ENCODE measurements around the gene DNAI1. TPM values are rescaled to one million over a fixed set of nuclear protein-coding genes. Genes with fewer than 3 reads are reported as not detected.

The DNAI1 gene
- total RNA-seq, 1 donor from 2014 or later: 1.8 TPM

DNA sequence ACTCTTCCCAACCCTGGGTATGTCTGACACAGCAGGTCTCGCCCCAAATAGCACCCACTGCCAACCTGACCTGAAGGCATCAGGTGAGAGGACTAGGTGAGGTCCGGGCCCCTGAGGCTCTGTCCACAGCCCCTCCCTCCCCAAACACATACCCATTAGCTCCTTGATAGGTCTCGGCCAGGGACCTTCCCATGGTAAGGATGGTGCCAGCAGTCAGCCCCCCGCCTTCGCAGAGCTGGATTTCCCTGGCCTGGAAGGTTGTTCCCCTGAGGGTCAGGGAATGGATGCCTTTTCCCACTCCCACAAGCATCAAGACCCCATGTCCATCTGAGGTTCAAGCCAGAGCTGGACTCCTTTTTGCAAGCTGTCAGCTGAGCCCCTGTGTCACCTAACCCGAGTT is 61.5 kb downstream of the DNAI1 start:
- H3K36me3 ChIP-seq (ENCODE audit: insufficient read depth, low read length): no peaks in the 10 kb centered on the region
- Mint-ChIP-seq H3K27me3 (ENCODE audit: low read depth, unreplicated experiment) (peaks cover 70% of the 10 kb centered on the region), H3K4me3 (ENCODE audit: unreplicated experiment) (no peak overlapping the region), H3K27ac (ENCODE audit: unreplicated experiment) (no peak overlapping the region), H3K9me3 (ENCODE audit: unreplicated experiment) (no peaks in the 10 kb centered on the region), H3K4me1 (ENCODE audit: low read depth, unreplicated experiment) (peaks cover 1% of the 10 kb centered on the region), H3K36me3 (ENCODE audit: low read depth, unreplicated experiment) (no peaks in the 10 kb centered on the region)
- peaks cover 9% of the 10 kb centered on the region for H3K27me3 ChIP-seq (ENCODE audit: insufficient read depth, low read length)
- TF ChIP-seq, protein P1, sequence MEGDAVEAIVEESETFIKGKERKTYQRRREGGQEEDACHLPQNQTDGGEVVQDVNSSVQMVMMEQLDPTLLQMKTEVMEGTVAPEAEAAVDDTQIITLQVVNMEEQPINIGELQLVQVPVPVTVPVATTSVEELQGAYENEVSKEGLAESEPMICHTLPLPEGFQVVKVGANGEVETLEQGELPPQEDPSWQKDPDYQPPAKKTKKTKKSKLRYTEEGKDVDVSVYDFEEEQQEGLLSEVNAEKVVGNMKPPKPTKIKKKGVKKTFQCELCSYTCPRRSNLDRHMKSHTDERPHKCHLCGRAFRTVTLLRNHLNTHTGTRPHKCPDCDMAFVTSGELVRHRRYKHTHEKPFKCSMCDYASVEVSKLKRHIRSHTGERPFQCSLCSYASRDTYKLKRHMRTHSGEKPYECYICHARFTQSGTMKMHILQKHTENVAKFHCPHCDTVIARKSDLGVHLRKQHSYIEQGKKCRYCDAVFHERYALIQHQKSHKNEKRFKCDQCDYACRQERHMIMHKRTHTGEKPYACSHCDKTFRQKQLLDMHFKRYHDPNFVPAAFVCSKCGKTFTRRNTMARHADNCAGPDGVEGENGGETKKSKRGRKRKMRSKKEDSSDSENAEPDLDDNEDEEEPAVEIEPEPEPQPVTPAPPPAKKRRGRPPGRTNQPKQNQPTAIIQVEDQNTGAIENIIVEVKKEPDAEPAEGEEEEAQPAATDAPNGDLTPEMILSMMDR (IDR thresholded peaks at IDR 0.05; ENCODE audit: insufficient read depth, low read depth, low read length): no peak
- no peak for TF ChIP-seq EZH2 (IDR thresholded peaks at IDR 0.05; ENCODE audit: insufficient read depth, low read length)
- H3K4me1 ChIP-seq (ENCODE audit: insufficient read depth, low read length): peaks cover 5% of the 10 kb centered on the region
- no peaks in the 10 kb centered on the region for H3K9me3 ChIP-seq (ENCODE audit: insufficient read depth, low read depth, low read length)
- FAIRE-seq (no peak), DNase-seq (ENCODE audit: low read depth) (no peak)
- no peak overlapping the region for H3K9ac ChIP-seq (ENCODE audit: low read length)
- H4K20me1 ChIP-seq (ENCODE audit: insufficient read depth, low read length): peaks cover 5% of the 10 kb centered on the region
- H2AFZ ChIP-seq (ENCODE audit: low read depth, low read length): no peak overlapping the region
- no peak overlapping the region for H3K4me3 ChIP-seq (ENCODE audit: insufficient read depth, low read depth, low read length)
- no peaks in the 10 kb centered on the region for H3K79me2 ChIP-seq (ENCODE audit: insufficient read depth, low read length)
- no peak overlapping the region for H3K27ac ChIP-seq (ENCODE audit: low read depth, low read length)
- H3K4me2 ChIP-seq (ENCODE audit: low read length): no peak overlapping the region

DNA sequence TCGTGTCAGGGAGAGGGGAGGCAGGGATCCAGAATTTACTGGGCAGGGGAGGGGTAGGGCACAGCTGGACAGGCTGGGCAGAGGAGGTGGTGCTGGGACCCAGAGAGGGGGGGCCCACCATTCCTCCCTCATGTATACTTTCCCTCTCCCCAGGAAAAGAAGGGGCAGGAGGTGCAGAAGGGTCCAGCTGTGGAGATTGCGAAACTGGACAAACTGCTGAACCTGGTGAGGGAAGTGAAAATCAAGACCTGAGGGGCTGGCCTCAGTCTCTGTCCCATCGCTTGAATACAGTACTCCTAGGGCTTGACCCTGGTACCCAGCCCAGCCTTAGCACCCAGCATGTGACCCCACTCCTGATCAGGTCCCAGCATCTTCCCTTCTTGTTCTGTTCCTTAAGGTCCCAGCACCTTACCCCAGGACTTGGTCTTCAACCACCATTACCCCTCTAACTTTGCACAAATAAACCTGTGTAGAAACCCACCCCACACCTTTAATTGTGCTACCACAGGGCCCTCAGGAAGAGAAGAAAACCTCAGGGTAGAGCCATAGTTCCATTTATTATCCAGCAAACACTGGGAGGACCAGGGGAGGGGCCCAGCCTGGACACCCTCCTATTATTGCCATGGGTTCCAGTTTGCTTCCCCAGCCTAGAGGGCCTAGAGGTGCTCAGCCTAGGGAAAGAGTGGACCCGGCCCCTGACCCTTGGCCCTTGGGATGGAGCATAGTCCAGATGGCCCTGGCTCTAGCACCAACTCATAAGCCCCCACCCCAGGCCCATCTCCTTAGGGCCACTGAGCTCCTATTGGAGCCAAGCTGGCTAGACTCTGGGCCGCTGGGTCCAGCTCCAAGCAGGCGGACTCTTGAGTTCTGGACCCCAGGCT is 62.1 kb downstream of the DNAI1 start:
- Mint-ChIP-seq H3K4me3 (ENCODE audit: unreplicated experiment) (no peak overlapping the region), H3K27me3 (ENCODE audit: low read depth, unreplicated experiment) (peaks cover 73% of the 10 kb centered on the region), H3K27ac (ENCODE audit: unreplicated experiment) (no peak overlapping the region), H3K4me1 (ENCODE audit: low read depth, unreplicated experiment) (peaks cover 1% of the 10 kb centered on the region), H3K36me3 (ENCODE audit: low read depth, unreplicated experiment) (no peaks in the 10 kb centered on the region), H3K9me3 (ENCODE audit: unreplicated experiment) (no peaks in the 10 kb centered on the region)
- FAIRE-seq (no peak), DNase-seq (ENCODE audit: low read depth) (no peak)
- H3K27me3 ChIP-seq (ENCODE audit: insufficient read depth, low read length): peaks cover 14% of the 10 kb centered on the region
- no peaks in the 10 kb centered on the region for H3K79me2 ChIP-seq (ENCODE audit: insufficient read depth, low read length)
- no peak overlapping the region for H3K27ac ChIP-seq (ENCODE audit: low read depth, low read length)
- H3K4me2 ChIP-seq (ENCODE audit: low read length): no peak overlapping the region
- H3K4me1 ChIP-seq (ENCODE audit: insufficient read depth, low read length): peaks cover 5% of the 10 kb centered on the region
- TF ChIP-seq EZH2 (IDR thresholded peaks at IDR 0.05; ENCODE audit: insufficient read depth, low read length): no peak
- TF ChIP-seq, protein P1 (IDR thresholded peaks at IDR 0.05; ENCODE audit: insufficient read depth, low read depth, low read length): no peak
- peaks cover 5% of the 10 kb centered on the region for H4K20me1 ChIP-seq (ENCODE audit: insufficient read depth, low read length)
- H3K9ac ChIP-seq (ENCODE audit: low read length): no peak overlapping the region
- no peaks in the 10 kb centered on the region for H3K36me3 ChIP-seq (ENCODE audit: insufficient read depth, low read length)
- H3K4me3 ChIP-seq (ENCODE audit: insufficient read depth, low read depth, low read length): no peak overlapping the region
- H3K9me3 ChIP-seq (ENCODE audit: insufficient read depth, low read depth, low read length): no peaks in the 10 kb centered on the region
- no peak overlapping the region for H2AFZ ChIP-seq (ENCODE audit: low read depth, low read length)

All from astrocyte (in vitro differentiated cells and primary cell).